Measurements from ENCODE around the gene SPECC1L. TPM values are rescaled to one million over a fixed set of nuclear protein-coding genes. Genes with fewer than 3 reads are reported as not detected.
A peak's percentile ranks its signal among the peaks of the same experiment; 100 is the strongest.

Gene SPECC1L
- total RNA-seq, 1 experiment from 2014 or later, result 22.4 TPM

GRCh38 chr22:24323695-24324094 lies 53.1 kb downstream of the SPECC1L start:
- no peak for DNase-seq (ENCODE audit: low read depth)

DNA sequence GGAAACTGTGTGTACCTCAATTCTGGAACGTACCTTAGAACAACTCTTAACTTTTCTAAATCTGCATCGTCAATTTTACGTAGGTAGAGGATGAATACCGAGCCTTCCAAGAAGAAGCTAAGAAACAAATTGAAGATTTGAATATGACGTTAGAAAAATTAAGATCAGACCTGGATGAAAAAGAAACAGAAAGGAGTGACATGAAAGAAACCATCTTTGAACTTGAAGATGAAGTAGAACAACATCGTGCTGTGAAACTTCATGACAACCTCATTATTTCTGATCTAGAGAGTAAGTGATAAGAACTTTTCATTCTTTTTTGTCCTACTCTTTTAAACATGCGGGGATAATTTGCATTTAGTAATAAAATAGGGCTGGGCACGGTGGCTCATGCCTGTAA lies 53.5 kb downstream of the SPECC1L start:
- DNase-seq (ENCODE audit: low read depth), result no peak

DNA sequence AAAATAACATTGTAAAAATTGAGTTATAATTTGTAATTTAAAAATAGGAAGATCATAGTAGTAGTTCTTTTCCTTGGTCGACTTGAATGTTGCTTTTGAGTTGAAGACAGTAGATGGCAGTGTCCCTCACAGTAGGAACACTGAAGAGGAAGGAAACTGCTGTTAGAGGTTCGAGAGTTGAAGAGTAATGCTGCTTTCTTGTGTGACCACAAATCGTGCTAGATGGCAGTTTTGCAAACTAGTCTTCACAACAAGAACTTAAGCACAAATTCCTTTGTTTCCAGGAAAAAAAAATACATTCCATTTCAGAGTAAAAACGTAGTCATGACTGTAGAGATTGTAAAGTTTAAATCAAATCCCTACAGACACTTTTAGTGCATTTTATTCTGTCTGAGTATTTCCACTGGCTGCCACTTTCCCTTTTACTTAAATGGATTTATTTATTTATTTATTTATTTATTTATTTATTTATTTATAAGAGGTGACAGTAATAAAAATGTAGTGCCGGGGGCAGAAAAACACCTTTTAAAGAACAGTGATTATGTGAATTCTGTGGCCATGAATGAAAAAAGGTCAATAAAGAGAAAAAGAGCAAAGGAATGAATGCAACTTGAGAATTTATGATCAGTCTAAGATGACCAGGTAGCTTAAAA lies 54.6 kb downstream of the SPECC1L start:
- DNase-seq (ENCODE audit: low read depth), result peak; percentile 80

DNA sequence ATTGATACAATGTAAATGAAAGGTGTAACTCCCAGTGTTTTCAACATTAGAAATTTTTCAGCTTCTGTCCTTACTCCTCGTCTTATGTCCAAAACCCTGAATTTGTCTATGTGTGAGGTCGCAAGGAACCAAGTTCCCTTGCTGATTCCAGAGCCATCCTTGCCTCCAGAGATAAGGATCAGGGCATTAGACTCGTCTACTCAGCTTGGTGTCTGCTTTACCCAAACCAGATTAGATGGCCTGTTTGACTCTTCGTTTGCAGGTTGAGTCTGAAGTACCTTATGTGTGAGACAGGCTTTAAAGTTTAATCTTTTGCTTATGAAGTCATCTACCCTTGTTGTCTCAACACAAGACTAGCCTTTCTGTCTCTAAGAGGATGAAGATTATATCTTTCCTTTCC lies 55.6 kb downstream of the SPECC1L start:
- DNase-seq (ENCODE audit: low read depth), result no peak

GRCh38 chr22:24327832-24328231 lies 57.2 kb downstream of the SPECC1L start:
- no peak for DNase-seq (ENCODE audit: low read depth)

DNA sequence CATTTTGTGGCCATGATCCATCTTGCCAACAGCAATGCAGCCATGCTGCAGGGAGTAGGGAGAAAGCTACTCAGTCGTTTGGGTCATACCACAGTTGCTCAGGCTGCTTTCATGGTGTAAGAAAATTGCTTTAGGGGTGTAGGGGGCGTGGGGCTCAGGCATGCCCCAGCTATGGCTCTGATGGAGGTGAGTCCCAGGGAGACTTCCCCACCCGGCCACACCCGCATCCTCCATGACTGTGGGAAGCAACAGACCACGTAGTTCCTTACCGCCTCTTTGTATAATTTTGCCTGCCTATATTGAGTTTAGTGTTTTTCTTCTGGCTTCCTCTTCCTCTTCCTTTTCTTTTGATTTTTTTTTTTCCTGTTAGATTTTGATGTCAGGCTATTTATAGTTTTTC lies 58.8 kb downstream of the SPECC1L start:
- no peak for DNase-seq (ENCODE audit: low read depth)

- DNase-seq (ENCODE audit: low read depth), result peak; percentile 22
Measured at GRCh38 chr22:24330636-24331035, 60.0 kb downstream of the SPECC1L start.

- no peak for DNase-seq (ENCODE audit: low read depth)
Measured at GRCh38 chr22:24331468-24332440, 61.1 kb downstream of the SPECC1L start.

GRCh38 chr22:24333301-24333700 lies 62.7 kb downstream of the SPECC1L start:
- peak; percentile 66 for DNase-seq (ENCODE audit: low read depth)

- DNase-seq (ENCODE audit: low read depth), result no peak
Measured at GRCh38 chr22:24335496-24335895, 64.9 kb downstream of the SPECC1L start.

GRCh38 chr22:24337894-24338645 lies 67.4 kb downstream of the SPECC1L start:
- no peak for DNase-seq (ENCODE audit: low read depth)

DNA sequence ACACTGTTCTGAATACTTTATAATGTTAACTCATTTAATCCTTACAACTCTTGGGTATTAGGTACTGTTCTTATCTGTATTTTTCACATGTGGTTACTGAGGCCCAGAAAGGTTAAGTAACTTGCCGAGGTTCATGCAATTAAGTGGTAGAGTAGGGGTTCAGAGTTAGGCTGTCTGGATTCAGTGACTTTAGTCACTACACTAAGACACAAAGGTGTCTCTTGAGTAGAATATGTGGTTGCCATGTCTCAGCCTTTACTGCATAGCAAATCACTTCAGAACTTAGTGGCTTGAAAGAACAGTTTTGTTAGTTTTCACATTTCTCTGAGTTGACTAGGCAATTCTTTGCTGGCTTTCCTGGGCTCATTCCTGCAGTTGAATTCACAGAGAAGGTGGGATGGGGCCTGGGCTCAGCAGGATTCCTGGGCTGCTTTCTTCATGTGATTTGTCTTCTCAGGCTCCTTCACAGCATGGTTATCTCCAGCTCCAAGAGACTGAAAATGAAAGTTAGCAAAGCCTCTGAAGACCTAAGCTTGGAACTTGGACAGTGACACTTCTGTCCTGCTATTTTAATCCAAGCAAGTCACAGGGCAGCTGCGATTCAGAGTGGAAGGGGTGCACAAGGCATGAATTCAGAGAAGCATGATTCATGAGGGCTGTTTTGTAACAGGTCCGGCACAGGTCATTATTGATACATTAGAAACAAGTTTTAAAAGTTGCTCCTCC lies 68.3 kb downstream of the SPECC1L start:
- DNase-seq (ENCODE audit: low read depth), result no peak

DNA sequence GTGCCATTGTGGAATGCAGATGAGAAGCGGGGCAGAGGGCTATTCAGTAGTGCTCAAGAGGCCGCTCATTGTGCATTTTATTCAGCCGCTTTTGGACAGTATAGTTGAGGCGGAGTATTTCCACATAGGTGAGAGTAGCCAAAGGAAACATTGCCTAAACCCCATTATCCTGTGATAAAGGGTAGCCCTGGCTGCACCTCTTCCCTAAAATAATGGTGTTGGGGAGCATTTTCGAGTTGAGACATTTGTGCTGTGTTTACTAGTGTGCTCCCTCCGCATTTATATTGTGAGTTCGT lies 68.8 kb downstream of the SPECC1L start:
- no peak for DNase-seq (ENCODE audit: low read depth)

DNA sequence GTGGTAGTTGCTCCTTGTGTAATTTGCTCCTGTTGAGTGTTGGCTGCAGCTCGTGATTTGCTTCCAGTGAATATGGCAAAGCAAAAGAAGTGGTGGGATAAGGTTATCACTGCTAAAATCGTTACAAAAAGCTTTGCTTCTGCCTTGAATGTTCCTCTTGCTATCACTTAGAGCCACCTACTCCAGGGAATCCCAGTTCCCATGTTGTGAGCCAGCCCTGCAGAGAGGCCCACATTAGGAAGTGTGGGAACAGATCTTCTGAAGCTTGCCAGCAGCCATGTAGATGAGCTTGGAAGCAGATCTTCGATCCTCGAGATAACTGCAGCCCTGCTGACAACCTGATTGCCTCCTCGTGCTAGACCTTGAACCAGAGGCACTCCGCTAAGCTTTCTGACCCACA lies 71.0 kb downstream of the SPECC1L start:
- DNase-seq (ENCODE audit: low read depth), result no peak

- no peak for DNase-seq (ENCODE audit: low read depth)
Measured at GRCh38 chr22:24350627-24351026, 80.0 kb downstream of the SPECC1L start.

DNA sequence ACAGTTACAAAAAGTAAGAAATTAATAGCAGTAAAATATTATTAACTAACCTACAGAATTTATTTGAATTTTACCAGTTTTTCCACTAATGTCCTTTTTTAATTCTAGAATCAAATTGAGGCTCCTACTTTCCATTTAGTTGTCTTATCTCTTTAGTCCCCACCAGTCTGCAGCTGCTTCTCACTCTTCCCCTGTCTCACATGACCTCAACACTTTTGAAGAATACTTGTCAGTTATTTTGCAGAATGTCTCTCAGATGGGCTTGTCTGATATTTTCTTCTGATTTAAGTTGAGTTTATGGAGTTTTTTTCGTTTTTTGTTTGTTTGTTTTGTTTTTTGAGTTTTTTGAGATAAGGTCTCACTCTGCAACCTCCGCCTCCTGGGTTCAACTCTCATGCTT lies 82.5 kb downstream of the SPECC1L start:
- DNase-seq (ENCODE audit: low read depth), result no peak

GRCh38 chr22:24355574-24355973 lies 84.9 kb downstream of the SPECC1L start:
- DNase-seq (ENCODE audit: low read depth), result no peak

- peak; percentile 62 for DNase-seq (ENCODE audit: low read depth)
Measured at GRCh38 chr22:24357547-24357946, 86.9 kb downstream of the SPECC1L start.

GRCh38 chr22:24358105-24358836 lies 87.6 kb downstream of the SPECC1L start:
- DNase-seq (ENCODE audit: low read depth), result no peak

DNA sequence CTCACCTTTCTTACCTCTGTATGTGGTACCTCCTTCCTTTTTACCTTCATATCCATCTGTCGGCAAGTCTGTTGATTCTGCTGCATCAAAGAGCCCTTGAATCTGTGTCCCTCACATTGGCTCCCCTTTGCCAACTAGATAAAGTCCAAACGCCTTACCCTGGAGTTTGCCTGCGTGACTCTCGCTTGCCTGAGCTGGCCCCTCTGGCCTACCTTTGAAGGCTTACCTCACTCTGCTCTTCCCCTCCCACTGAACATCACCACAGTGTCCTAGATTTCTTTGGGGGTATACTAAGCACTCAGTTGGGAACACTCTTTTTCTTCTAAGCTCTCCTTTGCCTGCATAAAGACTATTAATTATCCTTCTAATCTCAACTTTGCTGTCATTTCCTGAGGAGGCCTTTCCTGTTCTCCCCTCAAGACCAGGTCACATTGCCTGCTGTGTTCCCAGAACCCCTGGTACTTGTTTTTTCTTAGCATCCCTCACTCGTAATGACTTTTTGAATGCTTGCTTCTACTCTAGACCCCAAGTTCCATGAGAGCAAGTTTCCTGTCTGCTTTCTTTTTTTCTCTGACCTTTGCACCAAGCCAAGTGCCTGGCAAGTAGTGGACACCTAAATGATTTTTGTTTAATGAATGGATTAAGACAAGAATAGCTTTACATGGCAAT lies 89.0 kb downstream of the SPECC1L start:
- no peak for DNase-seq (ENCODE audit: low read depth)

All from M059J (cell line).